IPS-15b (cell line): ENCODE results near the gene ARHGEF39.
"Not testable (repeated sequence)": the region's sequence is repeated elsewhere in the genome, so short reads cannot be mapped to it uniquely, and the experiment has no call there.

ENCODE experiments used
- H3K27me3 ChIP-seq: one replicate; pipeline ENCODE4 v1.6.1; 2013; ENCODE audit warnings: low read length; ENCODE audit not compliant: control insufficient read depth, insufficient read depth
- H3K36me3 ChIP-seq: one replicate; pipeline ENCODE4 v1.6.1; 2013; ENCODE audit warnings: low read length; ENCODE audit not compliant: control insufficient read depth, insufficient read depth
- H3K4me1 ChIP-seq: one replicate; pipeline ENCODE4 v1.6.1; 2013; ENCODE audit warnings: mild to moderate bottlenecking, low read length; ENCODE audit not compliant: control insufficient read depth, insufficient read depth
- H3K4me3 ChIP-seq: one replicate; pipeline ENCODE4 v1.5.1; 2013; ENCODE audit warnings: low read depth, low read length
- H3K9ac ChIP-seq: one replicate; pipeline ENCODE4 v1.6.1; 2013; ENCODE audit warnings: low read depth, mild to moderate bottlenecking, low read length
- H3K9me3 ChIP-seq: one replicate; pipeline ENCODE4 v1.6.1; 2013; ENCODE audit warnings: mild to moderate bottlenecking, low read length; ENCODE audit not compliant: control insufficient read depth, insufficient read depth

ARHGEF39 gene

DNA sequence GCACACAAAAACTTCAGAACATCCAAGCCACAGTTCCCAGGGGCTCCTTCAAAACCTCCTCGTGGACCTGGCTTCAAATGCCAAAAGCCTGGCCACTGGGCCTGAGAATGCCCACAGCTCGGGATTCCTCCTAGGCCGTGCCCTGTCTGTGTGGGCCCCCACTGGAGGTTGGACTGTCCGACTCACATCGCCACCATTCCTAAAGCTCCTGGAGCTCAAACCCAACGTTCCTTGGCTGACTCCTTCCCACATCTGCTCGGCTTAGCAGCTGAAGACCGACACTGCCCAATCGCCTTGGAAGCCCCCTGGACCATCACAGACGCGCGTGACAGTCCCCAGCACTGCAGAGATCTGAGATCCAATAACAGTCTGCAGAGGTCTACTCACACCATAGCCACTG is 21.9 kb downstream of the ARHGEF39 start:
- H3K9ac ChIP-seq: no peak overlapping the region
- H3K27me3 ChIP-seq: peaks cover 2% of the 10 kb centered on the region
- H3K9me3 ChIP-seq: no peaks in the 10 kb centered on the region
- H3K4me1 ChIP-seq: peaks cover 4% of the 10 kb centered on the region
- no peaks in the 10 kb centered on the region for H3K36me3 ChIP-seq
- H3K4me3 ChIP-seq: no peak overlapping the region

GRCh38 chr9:35641478-35641877 is 23.5 kb downstream of the ARHGEF39 start:
- H3K4me3 ChIP-seq, H3K36me3 ChIP-seq, H3K4me1 ChIP-seq, H3K9ac ChIP-seq, H3K9me3 ChIP-seq, H3K27me3 ChIP-seq: not testable (repeated sequence)

DNA sequence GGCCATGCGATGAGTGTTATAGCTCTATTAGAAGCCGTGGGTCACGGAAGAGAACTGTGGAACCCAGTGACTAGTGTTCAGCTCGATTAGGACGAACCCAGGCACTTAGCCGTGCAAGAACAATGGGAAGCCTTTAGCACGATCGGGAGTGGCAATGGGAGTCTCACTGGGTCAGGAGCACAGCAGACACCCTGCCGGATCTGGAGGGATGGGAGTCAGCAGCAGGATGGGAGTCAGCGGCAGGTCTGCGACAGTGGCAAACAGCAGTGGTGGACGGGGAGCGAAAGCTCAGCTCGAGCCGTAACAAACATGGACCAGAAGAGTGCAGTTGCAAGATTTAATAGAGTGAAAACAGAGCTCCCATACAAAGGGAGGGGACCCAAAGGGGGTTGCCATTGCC is 24.6 kb downstream of the ARHGEF39 start:
- not testable (repeated sequence) for H3K9me3 ChIP-seq, H3K4me3 ChIP-seq, H3K4me1 ChIP-seq, H3K9ac ChIP-seq, H3K27me3 ChIP-seq, H3K36me3 ChIP-seq

DNA sequence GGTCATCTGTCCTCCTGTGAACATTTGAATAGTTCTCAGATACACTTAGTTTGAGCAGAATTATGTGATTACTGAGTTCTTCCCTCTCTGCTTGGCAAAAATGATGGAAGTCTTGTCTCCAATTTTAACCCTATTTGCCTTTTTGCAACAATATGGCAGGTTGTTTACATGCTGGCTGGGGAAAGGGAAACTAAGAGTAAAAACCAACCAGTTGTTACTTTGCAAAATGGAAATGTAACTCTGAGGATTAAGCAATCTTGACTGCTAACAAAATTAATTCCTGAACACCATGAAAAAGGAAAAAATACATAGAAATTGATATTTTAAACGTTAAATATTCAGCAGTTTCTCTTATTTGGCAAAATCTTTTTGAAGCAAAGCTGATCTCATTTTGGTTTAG is 25.4 kb downstream of the ARHGEF39 start:
- Histone ChIP-seq H3K36me3 (no peaks in the 10 kb centered on the region), H3K4me1 (no peaks in the 10 kb centered on the region), H3K9me3 (no peaks in the 10 kb centered on the region), H3K9ac (no peak overlapping the region), H3K4me3 (no peak overlapping the region), H3K27me3 (no peaks in the 10 kb centered on the region)

GRCh38 chr9:35639225-35639624 is 25.8 kb downstream of the ARHGEF39 start:
- H3K36me3 ChIP-seq, H3K9ac ChIP-seq, H3K4me3 ChIP-seq, H3K4me1 ChIP-seq, H3K9me3 ChIP-seq, H3K27me3 ChIP-seq: not testable (repeated sequence)

- H3K4me3 ChIP-seq, H3K36me3 ChIP-seq, H3K27me3 ChIP-seq, H3K9me3 ChIP-seq, H3K9ac ChIP-seq, H3K4me1 ChIP-seq: not testable (repeated sequence)
Observed at GRCh38 chr9:35638751-35639150, 26.2 kb downstream of the ARHGEF39 start.

- H3K36me3 ChIP-seq, H3K4me3 ChIP-seq, H3K27me3 ChIP-seq, H3K4me1 ChIP-seq, H3K9ac ChIP-seq, H3K9me3 ChIP-seq: not testable (repeated sequence)
Observed at GRCh38 chr9:35637427-35637955, 27.5 kb downstream of the ARHGEF39 start.

DNA sequence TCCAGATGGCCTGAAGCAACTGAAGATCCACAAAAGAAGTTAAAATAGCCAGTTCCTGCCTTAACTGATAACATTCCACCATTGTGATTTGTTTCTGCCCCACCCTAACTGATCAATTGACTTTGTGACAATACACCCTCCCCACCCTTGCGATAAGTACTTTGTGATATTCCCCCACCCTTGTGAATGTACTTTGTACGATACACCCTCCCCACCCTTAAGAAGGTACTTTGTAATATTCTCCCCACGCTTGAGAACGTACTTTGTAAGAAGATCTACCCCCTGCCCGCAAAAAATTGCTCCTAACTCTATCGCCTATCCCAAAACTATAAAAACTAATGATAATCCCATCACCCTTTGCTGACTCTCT is 28.1 kb downstream of the ARHGEF39 start:
- not testable (repeated sequence) for H3K9ac ChIP-seq, H3K9me3 ChIP-seq, H3K36me3 ChIP-seq, H3K27me3 ChIP-seq, H3K4me3 ChIP-seq, H3K4me1 ChIP-seq

DNA sequence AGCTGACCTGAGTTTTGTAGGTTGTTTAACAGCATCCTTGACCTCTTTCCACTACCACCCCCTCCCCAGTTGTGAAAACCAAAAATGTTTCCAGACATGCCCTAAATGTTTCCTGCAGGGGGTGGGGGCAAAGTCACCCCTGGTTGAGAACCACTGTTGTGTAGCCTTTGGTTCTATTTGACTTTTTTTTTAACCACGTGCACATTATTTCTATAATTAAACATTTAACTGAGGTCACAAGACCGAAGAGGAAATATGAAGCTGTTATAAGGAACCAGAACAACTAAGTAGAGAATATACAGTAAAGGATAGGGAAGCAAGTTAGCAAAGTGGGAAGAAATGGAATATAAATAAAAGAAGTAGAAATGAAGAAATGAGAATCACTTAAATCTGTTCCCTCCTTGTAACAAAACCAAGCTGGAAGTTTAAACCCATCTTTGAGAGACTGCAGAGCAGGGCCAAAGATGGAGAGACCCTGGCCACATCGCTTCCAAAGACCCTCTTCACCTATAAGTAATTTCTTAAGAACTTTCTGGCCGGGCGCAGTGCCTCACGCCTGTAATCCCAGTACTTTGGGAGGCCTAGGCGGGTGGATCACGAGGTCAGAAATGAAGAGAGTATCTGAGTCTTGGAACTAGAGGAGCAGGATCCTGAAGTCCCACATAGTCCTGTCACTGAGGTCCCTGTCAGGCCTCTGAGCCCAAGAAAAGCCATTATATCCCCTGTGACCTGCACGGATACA is 28.7 kb downstream of the ARHGEF39 start:
- Histone ChIP-seq H3K4me1 (no peaks in the 10 kb centered on the region), H3K9me3 (no peaks in the 10 kb centered on the region), H3K36me3 (no peaks in the 10 kb centered on the region), H3K9ac (no peak overlapping the region), H3K27me3 (no peaks in the 10 kb centered on the region), H3K4me3 (no peak overlapping the region)

DNA sequence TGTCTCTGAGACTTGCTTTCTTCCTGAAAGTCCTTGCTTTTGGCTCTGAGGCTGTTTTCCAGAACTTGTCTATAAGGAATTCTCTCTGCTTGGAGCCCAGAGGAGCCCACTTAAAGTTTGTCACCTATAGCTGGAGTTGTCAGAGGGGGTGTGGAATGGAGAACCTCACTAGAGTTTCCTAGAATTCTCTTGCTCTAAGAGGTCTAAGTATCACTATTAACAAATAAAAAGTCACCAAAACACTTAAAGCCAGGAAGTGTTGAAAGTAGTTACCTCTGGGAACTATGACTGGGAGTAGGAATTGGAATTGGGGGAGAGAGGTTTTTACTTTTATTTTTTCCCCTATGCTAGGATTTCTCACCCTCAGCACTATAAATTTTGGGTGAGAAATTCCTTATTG is 29.3 kb downstream of the ARHGEF39 start:
- Histone ChIP-seq H3K9ac (no peak overlapping the region), H3K9me3 (no peaks in the 10 kb centered on the region), H3K36me3 (no peaks in the 10 kb centered on the region), H3K27me3 (no peaks in the 10 kb centered on the region), H3K4me3 (no peak overlapping the region), H3K4me1 (no peaks in the 10 kb centered on the region)

DNA sequence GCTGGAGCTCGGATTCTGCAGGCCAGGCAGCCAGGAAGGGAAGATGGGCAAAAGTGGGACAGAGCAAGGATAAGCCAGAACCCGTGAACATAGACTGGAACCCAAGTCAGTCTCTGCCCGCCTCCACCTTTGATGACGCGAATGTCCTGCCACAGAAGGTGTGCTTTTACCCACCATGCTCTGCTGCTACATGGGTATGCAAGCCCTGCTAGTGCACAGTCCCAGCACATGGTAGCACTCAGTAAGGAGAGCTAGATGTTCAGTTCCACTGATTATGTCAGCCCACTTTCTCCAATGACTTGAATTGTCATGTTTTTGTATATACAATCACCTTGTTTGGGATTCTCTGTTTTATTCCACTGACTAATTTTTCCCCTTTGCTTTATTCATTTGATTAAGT is 35.4 kb downstream of the ARHGEF39 start:
- H3K36me3 ChIP-seq: no peaks in the 10 kb centered on the region
- H3K9me3 ChIP-seq: no peaks in the 10 kb centered on the region
- no peaks in the 10 kb centered on the region for H3K4me1 ChIP-seq
- H3K27me3 ChIP-seq: no peaks in the 10 kb centered on the region
- H3K4me3 ChIP-seq: no peak overlapping the region
- H3K9ac ChIP-seq: no peak overlapping the region

DNA sequence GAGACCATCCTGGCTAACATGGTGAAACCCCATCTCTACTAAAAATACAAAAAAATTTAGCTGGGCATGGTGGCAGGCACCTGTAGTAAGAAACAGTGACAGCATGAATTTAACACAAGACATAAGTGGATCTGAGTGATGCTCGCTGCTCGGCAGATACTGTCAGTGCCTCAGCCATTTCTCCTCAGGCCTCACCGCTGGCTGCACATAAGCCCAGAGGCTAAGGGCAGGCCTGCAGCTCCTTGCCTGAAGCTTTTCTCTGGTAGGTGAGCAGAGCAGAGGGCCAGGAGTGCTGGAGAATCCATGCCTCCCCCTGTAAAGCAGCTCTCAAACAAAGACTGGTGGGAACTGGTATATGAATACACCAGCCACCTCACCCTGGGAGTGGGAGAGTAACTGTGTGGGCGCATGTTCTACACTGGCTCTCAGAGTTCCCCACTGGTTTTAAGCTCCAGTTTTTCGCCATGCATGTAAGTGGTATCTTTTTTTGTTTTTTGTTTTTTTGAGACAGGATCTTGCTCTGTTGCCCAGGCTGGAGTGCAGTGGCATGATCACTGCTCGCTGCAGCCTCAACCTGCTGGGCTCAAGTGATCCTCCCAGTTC is 36.5 kb downstream of the ARHGEF39 start:
- H3K4me3 ChIP-seq: no peak overlapping the region

More for the DNA sequence above, 36.5 kb downstream of the ARHGEF39 start:
- H3K27me3 ChIP-seq: no peaks in the 10 kb centered on the region
- H3K4me1 ChIP-seq: no peaks in the 10 kb centered on the region
- no peaks in the 10 kb centered on the region for H3K36me3 ChIP-seq
- H3K9me3 ChIP-seq: no peaks in the 10 kb centered on the region
- no peak overlapping the region for H3K9ac ChIP-seq
